Vagina (tissue), 2 donors: ENCODE measurements around the gene SP140L.

Source experiments
- POLR2AphosphoS5 ChIP-seq, 2 donors: sonication (generic); formaldehyde crosslinking; IDR thresholded peaks; one replicate each; pipeline ENCODE4 v1.9.0; 2017; ENCODE audit warnings: antibody characterized with exemption in 2 of 2, mild to moderate bottlenecking in 2 of 2, low read depth in 1 of 2; ENCODE audit not compliant: insufficient read depth in 1 of 2
- TF ChIP-seq, protein P1 (sequence below), 3 experiments: fragments of 450-650 bp in 2 of 3; fragments of 200-600 bp in 1 of 3; sonication (generic) in 1 of 3; IDR thresholded peaks; one replicate each; pipeline ENCODE4 v1.5.1; 2017 to 2019; ENCODE audit warnings: antibody characterized with exemption in 3 of 3, mild to moderate bottlenecking in 2 of 3, moderate library complexity in 2 of 3

DNA sequence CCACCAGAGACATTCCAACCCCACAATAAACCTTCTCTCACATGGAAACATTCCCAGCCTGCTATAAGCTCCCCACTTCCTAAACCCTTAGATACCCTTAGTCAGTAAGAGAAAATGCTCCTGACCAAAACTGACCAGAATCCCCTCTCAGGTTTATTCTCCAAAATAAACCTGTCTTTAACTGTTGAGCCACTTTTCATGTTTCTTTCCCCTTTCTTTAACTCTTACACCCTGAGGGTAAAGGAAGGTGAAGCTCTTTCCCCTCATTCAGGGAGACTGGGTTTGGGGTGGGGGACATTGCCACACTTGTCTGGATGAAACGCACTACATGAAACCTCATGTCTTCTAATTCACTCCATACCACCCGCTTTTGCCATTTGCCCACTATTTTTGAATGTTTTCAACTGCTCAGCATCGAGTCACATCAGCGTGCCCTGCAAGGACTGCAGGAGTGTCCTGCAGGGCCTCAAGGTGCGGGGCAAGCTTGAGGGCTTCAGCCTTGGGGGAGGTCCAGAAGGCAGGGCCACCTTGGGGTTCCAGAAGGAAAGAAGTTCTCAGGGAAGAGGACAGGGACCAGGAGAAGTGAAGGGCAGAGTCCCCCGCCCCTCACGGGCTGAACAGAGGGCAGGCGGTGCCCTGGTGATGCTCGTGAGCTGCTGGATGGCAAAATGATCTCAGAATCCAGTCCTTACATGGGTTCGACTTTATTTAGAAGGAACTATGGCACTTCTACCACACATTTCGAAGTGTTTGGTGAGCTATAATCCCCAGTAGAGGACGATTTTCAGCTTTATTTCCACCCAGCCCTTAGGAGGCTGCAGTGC, 4.2 kb upstream of the SP140L start:
- TF ChIP-seq POLR2AphosphoS5 (IDR thresholded peaks at IDR 0.05; ENCODE audit: insufficient read depth in 1 of 2, low read depth in 1 of 2) = no peak
- TF ChIP-seq, protein P1, sequence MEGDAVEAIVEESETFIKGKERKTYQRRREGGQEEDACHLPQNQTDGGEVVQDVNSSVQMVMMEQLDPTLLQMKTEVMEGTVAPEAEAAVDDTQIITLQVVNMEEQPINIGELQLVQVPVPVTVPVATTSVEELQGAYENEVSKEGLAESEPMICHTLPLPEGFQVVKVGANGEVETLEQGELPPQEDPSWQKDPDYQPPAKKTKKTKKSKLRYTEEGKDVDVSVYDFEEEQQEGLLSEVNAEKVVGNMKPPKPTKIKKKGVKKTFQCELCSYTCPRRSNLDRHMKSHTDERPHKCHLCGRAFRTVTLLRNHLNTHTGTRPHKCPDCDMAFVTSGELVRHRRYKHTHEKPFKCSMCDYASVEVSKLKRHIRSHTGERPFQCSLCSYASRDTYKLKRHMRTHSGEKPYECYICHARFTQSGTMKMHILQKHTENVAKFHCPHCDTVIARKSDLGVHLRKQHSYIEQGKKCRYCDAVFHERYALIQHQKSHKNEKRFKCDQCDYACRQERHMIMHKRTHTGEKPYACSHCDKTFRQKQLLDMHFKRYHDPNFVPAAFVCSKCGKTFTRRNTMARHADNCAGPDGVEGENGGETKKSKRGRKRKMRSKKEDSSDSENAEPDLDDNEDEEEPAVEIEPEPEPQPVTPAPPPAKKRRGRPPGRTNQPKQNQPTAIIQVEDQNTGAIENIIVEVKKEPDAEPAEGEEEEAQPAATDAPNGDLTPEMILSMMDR (IDR thresholded peaks at IDR 0.05) = no peak
